RWPE1 (cell line): ENCODE data around the gene DGKQ.
A peak's percentile ranks its signal among the peaks of the same experiment; 100 is the strongest.

ENCODE experiments used
- CTCF ChIA-PET: fragments of 350-600 bp; sonication (Branson Sonifier 250); formaldehyde crosslinking; extraction: SDS; loops from one replicate; lab custom pipeline; 2021; lab: Yijun Ruan, JAX
- POLR2A ChIA-PET: fragments of 400-600 bp; formaldehyde crosslinking; extraction: SDS; loops from one replicate; lab custom pipeline; 2020; ENCODE audit warnings: antibody characterized with exemption; ENCODE audit not compliant: low non-redundant PET; lab: Yijun Ruan, JAX
- DNase-seq: peaks from one replicate; pipeline ENCODE4 v3.0.0; 2012; ENCODE audit warnings: low spot score
- H3K27ac ChIP-seq: fragments of 450-650 bp; 2 replicates; pipeline ENCODE4 v1.5.1; 2017
- TF ChIP-seq, protein P1 (sequence below): fragments of 450-650 bp; conservative IDR thresholded peaks from 2 replicates; pipeline ENCODE4 v1.5.1; 2017; ENCODE audit warnings: low read depth, mild to moderate bottlenecking

Gene DGKQ

DNA sequence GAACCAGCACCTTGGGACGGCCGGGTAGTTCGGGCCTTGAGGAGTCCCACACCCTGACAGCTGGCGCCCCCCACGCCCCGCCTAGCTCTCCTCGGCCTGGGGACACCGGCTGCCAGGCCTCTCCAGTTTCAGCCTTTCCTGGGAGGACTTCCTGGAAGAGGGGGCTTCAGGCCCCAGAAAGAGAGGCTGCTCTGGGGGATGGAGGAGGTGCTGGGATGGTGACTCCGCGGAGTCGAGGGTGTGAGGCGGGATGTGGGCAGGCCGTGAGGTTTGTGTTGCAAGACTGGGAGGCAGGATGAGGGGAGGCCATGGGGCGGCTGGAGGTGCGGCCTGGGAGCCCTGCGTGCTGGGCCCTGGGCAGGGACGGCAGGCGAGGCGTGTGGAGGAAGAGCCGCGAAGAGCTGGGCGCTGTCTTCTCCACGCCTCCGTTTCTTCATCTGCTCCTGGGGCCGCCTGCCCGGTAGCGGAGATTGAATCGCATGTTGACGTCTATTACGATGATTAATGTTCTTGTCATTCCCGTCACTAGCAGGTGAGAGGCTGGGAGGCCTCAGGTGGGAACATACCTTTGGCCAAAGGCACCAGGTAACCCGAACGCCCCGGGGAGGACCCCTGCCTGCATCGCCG is 37.1 kb upstream of the DGKQ start:
- POLR2A ChIA-PET, result interaction anchor here (0.9 kb wide), 1 partner anchor 28 kb away, joined by 3 read pairs; no protein-coding TSS in a partner anchor

GRCh38 chr4:1009542-1010394 is 36.4 kb upstream of the DGKQ start:
- peak overlapping the region; percentile 84 for H3K27ac ChIP-seq
- DNase-seq, result peak; percentile 63
- ChIA-PET CTCF (no interaction called here), POLR2A (no interaction called here)
- TF ChIP-seq, protein P1, sequence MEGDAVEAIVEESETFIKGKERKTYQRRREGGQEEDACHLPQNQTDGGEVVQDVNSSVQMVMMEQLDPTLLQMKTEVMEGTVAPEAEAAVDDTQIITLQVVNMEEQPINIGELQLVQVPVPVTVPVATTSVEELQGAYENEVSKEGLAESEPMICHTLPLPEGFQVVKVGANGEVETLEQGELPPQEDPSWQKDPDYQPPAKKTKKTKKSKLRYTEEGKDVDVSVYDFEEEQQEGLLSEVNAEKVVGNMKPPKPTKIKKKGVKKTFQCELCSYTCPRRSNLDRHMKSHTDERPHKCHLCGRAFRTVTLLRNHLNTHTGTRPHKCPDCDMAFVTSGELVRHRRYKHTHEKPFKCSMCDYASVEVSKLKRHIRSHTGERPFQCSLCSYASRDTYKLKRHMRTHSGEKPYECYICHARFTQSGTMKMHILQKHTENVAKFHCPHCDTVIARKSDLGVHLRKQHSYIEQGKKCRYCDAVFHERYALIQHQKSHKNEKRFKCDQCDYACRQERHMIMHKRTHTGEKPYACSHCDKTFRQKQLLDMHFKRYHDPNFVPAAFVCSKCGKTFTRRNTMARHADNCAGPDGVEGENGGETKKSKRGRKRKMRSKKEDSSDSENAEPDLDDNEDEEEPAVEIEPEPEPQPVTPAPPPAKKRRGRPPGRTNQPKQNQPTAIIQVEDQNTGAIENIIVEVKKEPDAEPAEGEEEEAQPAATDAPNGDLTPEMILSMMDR, result no peak

More for the DNA sequence above, 37.1 kb upstream of the DGKQ start:
- CTCF ChIA-PET, result interaction anchor here (0.6 kb wide), 1 partner anchor 230 kb away, joined by 3 read pairs; no protein-coding TSS in a partner anchor
- H3K27ac ChIP-seq, result peak overlapping the region; percentile 84
- DNase-seq, result peak; percentile 65
- TF ChIP-seq, protein P1, result no peak

DNA sequence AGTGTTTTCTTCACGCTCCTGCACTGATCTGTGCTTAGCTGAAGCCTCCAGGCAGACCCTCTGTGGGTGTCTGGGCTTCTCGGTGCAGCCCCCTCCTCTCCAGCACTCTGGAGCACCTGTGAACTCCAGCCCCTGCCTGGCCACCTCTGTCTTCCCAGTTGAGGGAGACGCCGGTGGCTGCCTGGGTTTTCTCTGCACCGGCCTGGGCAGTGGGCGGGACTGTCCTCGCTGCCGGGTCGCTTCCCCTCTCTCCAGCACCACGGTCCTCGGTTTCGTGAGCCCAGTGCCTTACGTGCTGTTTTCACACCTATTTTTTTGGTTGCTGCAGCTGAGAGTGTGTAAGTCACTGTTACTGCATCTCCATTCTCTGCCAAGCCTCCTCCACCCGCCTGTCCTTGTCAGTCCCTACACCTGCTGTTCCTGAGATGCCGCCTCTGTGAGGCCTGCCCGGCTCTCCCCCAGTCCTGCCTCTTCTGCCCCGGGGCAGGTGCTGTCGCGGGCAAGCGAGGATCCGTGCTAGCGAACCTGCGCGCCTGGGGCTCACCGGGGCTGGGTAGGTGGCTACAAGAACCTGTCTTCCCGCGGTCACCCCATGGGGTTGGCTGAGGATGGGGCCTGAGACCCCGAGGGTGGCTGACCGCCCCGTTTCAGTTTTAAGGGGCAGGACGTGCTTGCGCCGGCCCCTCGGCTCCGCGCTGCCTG is 35.6 kb upstream of the DGKQ start:
- TF ChIP-seq, protein P1, result no peak
- ChIA-PET CTCF (no interaction called here), POLR2A (no interaction called here)
- DNase-seq, result no peak
- no peak overlapping the region for H3K27ac ChIP-seq

- ChIA-PET POLR2A (no interaction called here), CTCF (no interaction called here)
- DNase-seq, result no peak
- TF ChIP-seq, protein P1, result no peak
- no peak overlapping the region for H3K27ac ChIP-seq
These were observed 33.5 kb upstream of the DGKQ start for GRCh38 chr4:1006856-1007255.

- TF ChIP-seq, protein P1, result no peak
- POLR2A ChIA-PET, result no interaction called here
These were observed 31.5 kb upstream of the DGKQ start for GRCh38 chr4:1004557-1005485.

More at GRCh38 chr4:1004557-1005485, 31.5 kb upstream of the DGKQ start:
- H3K27ac ChIP-seq, result no peak overlapping the region
- CTCF ChIA-PET, result interaction anchor here (0.7 kb wide), 1 partner anchor 127 kb away, joined by 3 read pairs; no protein-coding TSS in a partner anchor
- DNase-seq, result no peak
